T1000 (cell line): ENCODE results near the gene MYL6B.
"Not testable (repeated sequence)": the region's sequence is repeated elsewhere in the genome, so short reads cannot be mapped to it uniquely, and the experiment has no call there.

Experiments
- DNase-seq: peaks from one replicate; lab custom pipeline; 2025; ENCODE audit warnings: mixed read lengths; lab: John Stamatoyannopoulos, UW

The MYL6B gene

GRCh38 chr12:56152756-56153677 is 630 bp downstream of the MYL6B start:
- DNase-seq, result no peak

- no peak for DNase-seq
Measured at GRCh38 chr12:56153678-56154065, 1.3 kb downstream of the MYL6B start.

- DNase-seq, result no peak
Measured at GRCh38 chr12:56154246-56154771, 1.9 kb downstream of the MYL6B start.

- DNase-seq, result no peak
Measured at GRCh38 chr12:56154818-56155217, 2.4 kb downstream of the MYL6B start.

GRCh38 chr12:56155256-56155845 is 3.0 kb downstream of the MYL6B start:
- no peak for DNase-seq

GRCh38 chr12:56156464-56157200 is 4.2 kb downstream of the MYL6B start:
- not testable (repeated sequence) for DNase-seq

GRCh38 chr12:56157201-56158028 is 5.0 kb downstream of the MYL6B start:
- peak; percentile 77 for DNase-seq

GRCh38 chr12:56158029-56158925 is 5.9 kb downstream of the MYL6B start, which contains the start of gene MYL6:
Gene MYL6 (plus strand): TSS chr12:56158359. CDS start chr12:56158402, 43 bp downstream.
- DNase-seq, result peak; percentile 89

GRCh38 chr12:56158926-56159461 is 6.6 kb downstream of the MYL6B start:
- DNase-seq, result no peak

GRCh38 chr12:56159482-56160192 is 7.2 kb downstream of the MYL6B start:
- no peak for DNase-seq

- DNase-seq, result no peak
Measured at GRCh38 chr12:56160193-56160763, 7.9 kb downstream of the MYL6B start.

- no peak for DNase-seq
Measured at GRCh38 chr12:56160894-56161689, 8.7 kb downstream of the MYL6B start.

GRCh38 chr12:56161690-56162351 is 9.4 kb downstream of the MYL6B start:
- no peak for DNase-seq

GRCh38 chr12:56162468-56163290 is 10.3 kb downstream of the MYL6B start:
- no peak for DNase-seq

- no peak for DNase-seq
Measured at GRCh38 chr12:56163533-56164344, 11.4 kb downstream of the MYL6B start.

GRCh38 chr12:56164345-56164729 is 11.9 kb downstream of the MYL6B start:
- DNase-seq, result no peak
